K562 (cell line): ENCODE data around the gene TMTC2. TPM values are rescaled to one million over a fixed set of nuclear protein-coding genes. Genes with fewer than 3 reads are reported as not detected.

ENCODE experiments used
- ATAC-seq: fragments of 200-7000 bp; cut with Tn5 transposase; 3 replicates; pipeline ENCODE4 v1.9.1; 2020; ENCODE audit warnings: moderate library complexity
- BruUV-seq: library from RNA; stranded (reverse); fragments of 400-500 nt; replicated peaks from 2 replicates; lab custom pipeline; 2021; lab: Mats Ljungman, UMichigan
- CTCF ChIA-PET: fragments of 300-600 bp; formaldehyde crosslinking; extraction: SDS; loops from one replicate; lab custom pipeline; 2021; ENCODE audit warnings: low intra/inter-chr PET ratio; lab: Yijun Ruan, JAX
- POLR2A ChIA-PET: fragments of 300-600, 350-650 bp; sonication (Branson Sonifier 250); formaldehyde crosslinking; extraction: SDS; loops from one replicate; lab custom pipeline; 2021; ENCODE audit warnings: antibody characterized with exemption, inconsistent platforms; lab: Yijun Ruan, JAX
- DNase-seq, 4 experiments: peaks; one replicate each; pipeline versions ENCODE4 v3.0.0 to v3.0.0-alpha.2; 2011 to 2018; ENCODE audit warnings: low spot score in 3 of 4, mixed read lengths in 3 of 4; ENCODE audit errors: extremely low read depth in 1 of 4
- FAIRE-seq: peaks from 2 replicates; lab custom pipeline; 2011; peaks lifted over from hg19 to GRCh38; lab: Jason Lieb, UNC
- H2AFZ ChIP-seq: 2 replicates; pipeline ENCODE4 v1.6.0; 2011; ENCODE audit warnings: low read depth, low read length, control low read depth, inconsistent platforms
- H3K27ac ChIP-seq: fragments of 200-600 bp; 3 replicates; pipeline ENCODE4 v1.8.0; 2011; ENCODE audit warnings: low read depth, mild to moderate bottlenecking, control low read depth, inconsistent platforms, low read length, moderate library complexity, mixed read lengths; ENCODE audit errors: extremely low read depth
- H3K27me3 ChIP-seq, 2 experiments: fragments of 300-600 bp in 1 of 2; 2 replicates in 1 of 2; 3 replicates in 1 of 2; pipeline versions ENCODE4 v1.6.0 to v1.8.0; 2011; ENCODE audit warnings: inconsistent platforms in 2 of 2, low read length in 2 of 2, mild to moderate bottlenecking in 1 of 2, mixed read lengths in 1 of 2, moderate library complexity in 1 of 2; ENCODE audit not compliant: control insufficient read depth in 2 of 2, insufficient read depth in 2 of 2
- H3K36me3 ChIP-seq: fragments of 300-600 bp; 3 replicates; pipeline ENCODE4 v1.8.0; 2011; ENCODE audit warnings: mild to moderate bottlenecking, low read length, inconsistent platforms; ENCODE audit not compliant: control insufficient read depth, insufficient read depth
- H3K4me1 ChIP-seq, 2 experiments: fragments of 200-600 bp in 1 of 2; replicated peaks in 1 of 2; 2 replicates in 1 of 2; 3 replicates in 1 of 2; pipeline versions ENCODE4 v1.5.1 to v1.8.0; 2011; ENCODE audit warnings: inconsistent platforms in 2 of 2, low read length in 2 of 2, mild to moderate bottlenecking in 1 of 2, mixed read lengths in 1 of 2, moderate library complexity in 1 of 2; ENCODE audit not compliant: control insufficient read depth in 2 of 2, insufficient read depth in 2 of 2
- H3K4me2 ChIP-seq: 2 replicates; pipeline ENCODE4 v1.6.1; 2011; ENCODE audit warnings: low read length, control low read depth, inconsistent platforms, mixed read lengths; ENCODE audit not compliant: insufficient read depth
- H3K4me3 ChIP-seq: fragments of 200-600 bp; sonication (generic), shearing (Covaris generic); 2 replicates; pipeline ENCODE4 v1.5.1; 2016; ENCODE audit warnings: control low read depth, inconsistent platforms
- H3K79me2 ChIP-seq: fragments of 200-600 bp; 3 replicates; pipeline ENCODE4 v1.8.0; 2011; ENCODE audit warnings: low read length, inconsistent platforms; ENCODE audit not compliant: control insufficient read depth, insufficient read depth
- H3K9ac ChIP-seq, 2 experiments: 2 replicates each; pipeline versions ENCODE4 v1.6.0 to v1.6.1; 2011; ENCODE audit warnings: low read depth in 2 of 2, low read length in 2 of 2, control low read depth in 1 of 2, inconsistent platforms in 1 of 2, mild to moderate bottlenecking in 1 of 2, mixed read lengths in 1 of 2; ENCODE audit not compliant: insufficient read depth in 1 of 2
- H3K9me1 ChIP-seq: one replicate; pipeline ENCODE4 v1.6.0; 2011; ENCODE audit warnings: inconsistent platforms, mild to moderate bottlenecking, low read length, moderate library complexity; ENCODE audit not compliant: control insufficient read depth, insufficient read depth
- H3K9me3 ChIP-seq: replicated peaks from 2 replicates; pipeline ENCODE4 v1.5.1; 2011; ENCODE audit warnings: low read depth, low read length, inconsistent platforms; ENCODE audit not compliant: control insufficient read depth, insufficient read depth
- H4K20me1 ChIP-seq: replicated peaks from 2 replicates; pipeline ENCODE4 v1.6.1; 2011; ENCODE audit warnings: low read length, inconsistent platforms, mixed read lengths; ENCODE audit not compliant: control insufficient read depth, insufficient read depth
- BRD9 ChIP-seq: fragments of 450-650 bp; IDR thresholded peaks from 2 replicates; pipeline ENCODE4 v1.6.1; 2018; ENCODE audit warnings: low read depth; ENCODE audit not compliant: partially characterized antibody
- CBX1 ChIP-seq: sonication (generic); IDR thresholded peaks from 2 replicates; pipeline ENCODE4 v1.6.1; 2016; ENCODE audit warnings: antibody characterized with exemption, low read depth, mild to moderate bottlenecking
- GABPB1 ChIP-seq: sonication (generic); formaldehyde crosslinking; IDR thresholded peaks from 2 replicates; pipeline ENCODE4 v1.8.0; 2022; ENCODE audit warnings: mild to moderate bottlenecking, missing genetic modification reagents
- GTF2E2 ChIP-seq: fragments of 200-800 bp; sonication (Bioruptor generic); IDR thresholded peaks from 2 replicates; pipeline ENCODE4 v1.6.1; 2016; ENCODE audit warnings: missing genetic modification characterization, missing compliant biosample characterization
- ILK ChIP-seq: fragments of 450-650 bp; IDR thresholded peaks from 2 replicates; pipeline ENCODE4 v1.6.1; 2016; ENCODE audit warnings: missing genetic modification characterization, low read depth, mild to moderate bottlenecking, missing compliant biosample characterization, moderate library complexity, borderline replicate concordance
- IRF2 ChIP-seq: sonication (generic); formaldehyde crosslinking; IDR thresholded peaks from 2 replicates; pipeline ENCODE4 v1.8.1; 2022; ENCODE audit warnings: mild to moderate bottlenecking, missing genetic modification reagents
- L3MBTL2 ChIP-seq: fragments of 450-650 bp; IDR thresholded peaks from 2 replicates; pipeline ENCODE4 v1.6.1; 2016; ENCODE audit warnings: mild to moderate bottlenecking, moderate library complexity
- MIER1 ChIP-seq: fragments of 450-650 bp; IDR thresholded peaks from 2 replicates; pipeline ENCODE4 v1.6.1; 2016; ENCODE audit warnings: antibody characterized with exemption, mild to moderate bottlenecking, low read depth
- NR2C2 ChIP-seq, 2 experiments: fragments of 200-800 bp in 1 of 2; sonication (Bioruptor generic) in 1 of 2; sonication (generic) in 1 of 2; formaldehyde crosslinking in 1 of 2; IDR thresholded peaks; 2 replicates each; pipeline versions ENCODE4 v1.6.1 to v1.8.0; 2016 to 2022; ENCODE audit warnings: mild to moderate bottlenecking in 1 of 2, missing compliant biosample characterization in 1 of 2, missing genetic modification characterization in 1 of 2, missing genetic modification reagents in 1 of 2
- RBFOX2 ChIP-seq: fragments of 200-400 bp; formaldehyde crosslinking; IDR thresholded peaks from 2 replicates; pipeline ENCODE4 v1.6.1; 2017; ENCODE audit warnings: low read depth, mild to moderate bottlenecking, low read length, moderate library complexity
- XRCC4 ChIP-seq: IDR thresholded peaks from one replicate; pipeline ENCODE4 v1.6.1; 2011; ENCODE audit not compliant: insufficient read depth, insufficient read length; ENCODE audit errors: extremely low read depth
- ZNF232 ChIP-seq: sonication (generic); formaldehyde crosslinking; IDR thresholded peaks from 2 replicates; pipeline ENCODE4 v1.8.0; 2022; ENCODE audit warnings: mild to moderate bottlenecking, missing genetic modification reagents
- WGBS: fragments of 100-300 bp; shearing (Covaris generic); methylation state at CpG from one replicate; pipeline ENCODE4 v1.1.6; 2016; ENCODE audit warnings: low coverage, mixed read lengths; ENCODE audit not compliant: insufficient coverage; ENCODE audit errors: missing lambda C conversion rate; 5-methylcytosine and 5-hydroxymethylcytosine counted together
- in situ Hi-C: fragments of 300-500 bp; cut with MboI; formaldehyde crosslinking; loops from 4 replicates; pipeline ENCODE4 v1.15.0; 2018; ENCODE audit warnings: inconsistent platforms, mixed read lengths
- intact Hi-C: fragments of 100-400 bp; cut with micrococcal nuclease; formaldehyde crosslinking; loops from 2 replicates; pipeline ENCODE4 v1.14.2; 2022
- polyA plus RNA-seq, 8 experiments: library from polyadenylated mRNA; depleted of rRNA in 4 of 8; stranded (reverse) in 5 of 8; unstranded in 3 of 8; fragments of >200 nt; fragmentation: Nextera tagmentation in 2 of 8; fragmentation: Illumina TruSeq in 1 of 8; extraction: Ambion mirVana in 2 of 8; extraction: Trizol in 1 of 8; gene quantifications; 2 replicates each; pipeline versions ENCODE4 v1.2.1 to v1.2.3, GENCODE V29; 2011 to 2014; ENCODE audit warnings: inconsistent platforms in 1 of 8, missing spikeins in 1 of 8
- total RNA-seq, 7 experiments: library from RNA; depleted of rRNA in 6 of 7; stranded (reverse); fragments of >200 nt in 6 of 7; fragmentation: Illumina TruSeq in 2 of 7; extraction: Trizol in 2 of 7; gene quantifications; 2 replicates each; pipeline versions ENCODE4 v1.2.1 to v1.2.3, GENCODE V29; 2011 to 2021; ENCODE audit warnings: low replicate concordance in 1 of 7
- TF ChIP-seq, protein P1 (sequence below): sonication (generic); formaldehyde crosslinking; IDR thresholded peaks from 2 replicates; pipeline ENCODE4 v1.8.0; 2022; ENCODE audit warnings: mild to moderate bottlenecking, missing genetic modification reagents

Gene TMTC2
- total and polyA plus RNA-seq, 9 of the 15 experiments (the other 6 are each of a cell fraction or from before 2014, with no cell fraction given), result 0.29 to 1.1 (median 0.55) TPM

DNA sequence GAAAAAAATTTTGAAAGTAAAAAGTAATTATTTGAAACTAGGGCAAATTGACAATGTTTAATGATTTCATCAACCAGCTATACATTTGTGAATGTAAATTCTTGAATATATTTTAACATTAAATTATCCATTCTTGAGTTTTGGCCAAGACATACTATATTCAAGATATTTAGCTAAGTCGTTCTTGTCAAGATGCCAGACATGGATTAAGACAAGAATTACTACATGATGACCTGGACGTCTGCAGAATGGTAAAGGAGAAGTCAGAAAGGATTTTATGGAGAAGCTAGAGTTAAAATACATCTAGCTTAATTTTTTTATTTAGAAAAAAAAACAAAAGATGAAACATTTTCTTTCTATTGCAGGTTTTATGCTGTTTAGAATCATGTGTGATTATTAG, 255.8 kb downstream of the TMTC2 start:
- ATAC-seq, result no peak
- Histone ChIP-seq H3K79me2 (no peaks in the 10 kb centered on the region), H3K27me3 (no peaks in the 10 kb centered on the region), H4K20me1 (no peaks in the 10 kb centered on the region), H3K9me1 (no peaks in the 10 kb centered on the region), H3K9ac (no peak overlapping the region), H3K36me3 (no peaks in the 10 kb centered on the region), H3K4me3 (no peak overlapping the region), H3K4me1 (no peaks in the 10 kb centered on the region), H3K9me3 (no peaks in the 10 kb centered on the region), H3K4me2 (no peak overlapping the region), H2AFZ (no peak overlapping the region), H3K27ac (no peak overlapping the region)
- TF ChIP-seq ILK (no peak), IRF2 (CRISPR knock-in tag) (no peak), NR2C2 (CRISPR knock-in tag; IDR thresholded peaks at IDR 0.05) (no peak), NR2C2 (tag; IDR thresholded peaks at IDR 0.05) (no peak), BRD9 (no peak), GTF2E2 (no peak), RBFOX2 (no peak), MIER1 (no peak), CBX1 (no peak), L3MBTL2 (no peak), GABPB1 (CRISPR knock-in tag) (no peak), ZNF232 (CRISPR knock-in tag) (no peak), XRCC4 (no peak)
- TF ChIP-seq, protein P1, sequence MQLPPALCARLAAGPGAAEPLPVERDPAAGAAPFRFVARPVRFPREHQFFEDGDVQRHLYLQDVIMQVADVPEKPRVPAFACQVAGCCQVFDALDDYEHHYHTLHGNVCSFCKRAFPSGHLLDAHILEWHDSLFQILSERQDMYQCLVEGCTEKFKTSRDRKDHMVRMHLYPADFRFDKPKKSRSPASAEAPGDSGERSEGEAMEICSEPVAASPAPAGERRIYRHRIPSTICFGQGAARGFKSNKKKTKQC (CRISPR knock-in tag), result no peak
- intact Hi-C loops, result no loop called here
- FAIRE-seq, result no peak
- POLR2A ChIA-PET, result no interaction called here
- 0% methylated on average over 2 of the region's 2 CpGs for WGBS
- no peak for DNase-seq
- no TSS peak for BruUV-seq
- CTCF ChIA-PET, result no interaction called here
- in situ Hi-C loops, result no loop called here
